ENCODE results near the gene GALNT11.
"Not testable (repeated sequence)": the region's sequence is repeated elsewhere in the genome, so short reads cannot be mapped to it uniquely, and the experiment has no call there.

GRCh38 chr7:152017683-152018082, 7.8 kb upstream of the GALNT11 start:
- TF ChIP-seq CTCF (IDR thresholded peaks at IDR 0.05; ENCODE audit: insufficient read depth, low read depth, low read length); EZH2 (IDR thresholded peaks at IDR 0.05; ENCODE audit: insufficient read depth, low read length): not testable (repeated sequence)

All from astrocyte (in vitro differentiated cells and primary cell).